ENCODE measurements around the gene NOTCH3.

Gene NOTCH3

DNA sequence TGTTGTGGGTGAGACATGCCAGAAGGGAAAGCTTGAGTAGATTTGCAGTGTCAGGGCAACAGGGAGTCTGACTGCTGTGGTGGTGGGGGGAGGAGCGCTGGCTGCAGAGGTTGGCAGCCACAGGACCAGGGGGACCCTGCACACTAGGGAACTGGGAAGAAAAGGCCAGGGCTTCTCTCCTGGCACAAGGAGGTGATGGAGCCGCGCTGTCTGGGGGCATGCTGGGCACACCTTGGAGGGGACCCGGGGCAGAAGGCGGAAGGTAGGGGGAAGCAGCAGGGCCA, 45.3 kb upstream of the NOTCH3 start:
- no peak for DNase-seq (ENCODE audit: low read depth, low spot score)
- Histone ChIP-seq H3K9me3 (ENCODE audit: low read depth, low read length) (no peaks in the 10 kb centered on the region), H3K9ac (ENCODE audit: insufficient read length) (no peak overlapping the region), H3K36me3 (ENCODE audit: insufficient read depth, low read length) (peaks cover 78% of the 10 kb centered on the region), H3K27ac (no peak overlapping the region), H3K4me3 (no peak overlapping the region)
- no peak for TF ChIP-seq FOXP2 (optimal IDR thresholded peaks at IDR 0.05; ENCODE audit: control extremely low read depth, extremely low read length, insufficient read depth)
- TF ChIP-seq POLR2AphosphoS5 (IDR thresholded peaks at IDR 0.05; ENCODE audit: borderline replicate concordance, low read depth, low read length), result no peak
- TF ChIP-seq EZH2 (IDR thresholded peaks at IDR 0.05), result no peak

DNA sequence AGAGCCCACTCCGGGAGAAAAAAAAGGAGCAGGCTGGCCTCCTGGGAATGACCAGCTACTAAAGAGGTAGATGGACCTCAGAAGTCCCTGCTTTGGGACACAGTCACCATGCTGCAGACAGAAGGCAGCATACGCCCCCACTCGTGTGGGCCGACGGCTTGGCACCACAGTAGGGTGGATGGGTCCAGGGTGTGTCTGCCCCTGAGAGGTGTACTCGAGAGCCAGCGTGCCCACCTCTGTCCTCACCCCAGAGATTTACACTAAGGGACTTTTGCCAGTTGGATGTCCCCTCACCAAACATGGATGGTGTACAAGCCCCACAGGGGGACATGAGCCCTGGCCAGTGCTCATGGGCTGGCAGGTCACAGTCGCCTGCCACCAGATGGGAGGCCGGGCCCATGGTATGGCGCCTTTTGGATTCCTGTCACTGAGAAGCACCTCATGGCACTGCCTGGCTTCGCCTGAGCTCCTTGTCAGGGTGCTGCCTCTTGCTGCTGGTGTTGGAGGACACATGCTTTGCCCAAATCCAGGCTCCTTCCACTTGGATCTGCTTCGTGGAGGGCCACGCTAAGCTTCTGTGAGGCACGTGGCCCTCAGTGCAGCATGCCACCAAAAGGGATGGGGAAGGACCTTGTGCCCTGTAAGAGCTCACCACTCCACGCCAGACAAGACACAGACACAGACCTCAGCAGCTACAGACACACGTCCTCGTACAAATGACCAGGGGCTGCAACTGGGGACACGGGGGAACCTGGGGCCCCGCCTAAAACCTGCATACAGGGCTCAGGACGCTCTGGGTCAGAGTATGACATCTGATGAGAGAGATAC, 44.8 kb upstream of the NOTCH3 start:
- Histone ChIP-seq H3K27ac (no peak overlapping the region), H3K9ac (ENCODE audit: insufficient read length) (no peak overlapping the region), H3K4me3 (no peak overlapping the region), H3K9me3 (ENCODE audit: low read depth, low read length) (no peaks in the 10 kb centered on the region), H3K36me3 (ENCODE audit: insufficient read depth, low read length) (peaks cover 78% of the 10 kb centered on the region)
- TF ChIP-seq POLR2AphosphoS5 (IDR thresholded peaks at IDR 0.05; ENCODE audit: borderline replicate concordance, low read depth, low read length) (no peak), EZH2 (IDR thresholded peaks at IDR 0.05) (no peak), FOXP2 (optimal IDR thresholded peaks at IDR 0.05; ENCODE audit: control extremely low read depth, extremely low read length, insufficient read depth) (no peak)
- DNase-seq (ENCODE audit: low read depth, low spot score), result no peak

DNA sequence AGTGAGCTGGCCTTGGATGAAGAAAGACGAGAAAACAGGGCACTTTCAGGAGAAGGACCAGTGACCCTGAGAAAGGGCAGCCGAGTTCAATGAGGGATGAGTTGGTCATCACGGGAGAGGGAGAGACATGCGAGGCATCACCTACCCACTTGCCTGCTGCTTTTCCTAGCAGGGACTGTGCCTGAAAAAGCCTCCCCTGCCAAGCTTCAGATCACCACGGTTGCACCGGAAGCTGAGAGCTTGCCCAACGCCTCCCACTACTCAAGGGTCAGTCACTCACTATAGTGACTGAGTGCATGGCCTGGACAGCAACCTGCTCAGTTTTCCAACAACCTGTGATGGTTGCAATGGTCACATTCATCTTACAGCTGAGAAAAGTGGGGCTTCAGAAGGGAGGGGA, 44.0 kb upstream of the NOTCH3 start:
- Histone ChIP-seq H3K27ac (no peak overlapping the region), H3K9ac (ENCODE audit: insufficient read length) (no peak overlapping the region), H3K9me3 (ENCODE audit: low read depth, low read length) (no peaks in the 10 kb centered on the region), H3K36me3 (ENCODE audit: insufficient read depth, low read length) (peaks cover 79% of the 10 kb centered on the region), H3K4me3 (no peak overlapping the region)
- TF ChIP-seq POLR2AphosphoS5 (IDR thresholded peaks at IDR 0.05; ENCODE audit: borderline replicate concordance, low read depth, low read length) (no peak), FOXP2 (optimal IDR thresholded peaks at IDR 0.05; ENCODE audit: control extremely low read depth, extremely low read length, insufficient read depth) (no peak), EZH2 (IDR thresholded peaks at IDR 0.05) (no peak)
- DNase-seq (ENCODE audit: low read depth, low spot score), result no peak

DNA sequence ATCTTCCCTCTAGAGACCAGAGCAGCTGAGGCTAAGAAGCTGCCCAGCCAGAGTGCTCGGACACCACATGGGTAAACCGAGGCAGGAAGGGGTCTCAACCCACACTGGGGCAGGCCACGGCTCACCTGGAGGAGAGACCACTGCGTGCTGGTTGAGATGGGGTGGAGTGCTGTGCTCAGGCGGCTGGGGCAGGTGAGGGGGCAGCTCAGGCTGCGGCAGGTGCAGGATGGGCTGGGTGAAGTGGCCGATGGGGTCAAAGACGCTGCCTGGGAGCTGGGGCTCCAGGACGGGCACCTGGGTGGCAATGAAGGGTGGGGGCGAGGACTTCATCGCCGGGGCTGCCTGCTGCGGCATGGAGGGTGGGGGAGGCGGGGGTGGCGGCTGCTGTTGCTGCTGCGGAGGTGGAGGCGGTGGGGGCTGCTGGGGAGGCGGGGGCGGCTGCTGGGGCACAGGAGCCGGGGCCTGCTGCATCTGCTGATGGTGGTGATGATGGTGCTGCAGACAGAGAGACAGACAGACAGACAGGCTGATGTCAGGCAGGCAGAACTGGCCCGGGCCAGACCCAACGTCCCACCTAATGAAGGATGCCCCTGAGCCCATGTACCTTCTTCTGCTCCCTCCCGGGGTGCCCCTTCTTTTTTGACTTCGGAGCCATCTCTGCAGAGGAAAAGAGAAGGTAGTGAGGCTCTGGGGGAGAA, 43.5 kb upstream of the NOTCH3 start:
- no peak overlapping the region for H3K4me3 ChIP-seq
- DNase-seq (ENCODE audit: low read depth, low spot score), result no peak
- H3K36me3 ChIP-seq (ENCODE audit: insufficient read depth, low read length), result peaks cover 79% of the 10 kb centered on the region
- no peak for TF ChIP-seq EZH2 (IDR thresholded peaks at IDR 0.05)
- no peak for TF ChIP-seq POLR2AphosphoS5 (IDR thresholded peaks at IDR 0.05; ENCODE audit: borderline replicate concordance, low read depth, low read length)
- no peak for TF ChIP-seq FOXP2 (optimal IDR thresholded peaks at IDR 0.05; ENCODE audit: control extremely low read depth, extremely low read length, insufficient read depth)
- no peak overlapping the region for H3K27ac ChIP-seq
- H3K9me3 ChIP-seq (ENCODE audit: low read depth, low read length), result no peaks in the 10 kb centered on the region
- H3K9ac ChIP-seq (ENCODE audit: insufficient read length), result no peak overlapping the region

DNA sequence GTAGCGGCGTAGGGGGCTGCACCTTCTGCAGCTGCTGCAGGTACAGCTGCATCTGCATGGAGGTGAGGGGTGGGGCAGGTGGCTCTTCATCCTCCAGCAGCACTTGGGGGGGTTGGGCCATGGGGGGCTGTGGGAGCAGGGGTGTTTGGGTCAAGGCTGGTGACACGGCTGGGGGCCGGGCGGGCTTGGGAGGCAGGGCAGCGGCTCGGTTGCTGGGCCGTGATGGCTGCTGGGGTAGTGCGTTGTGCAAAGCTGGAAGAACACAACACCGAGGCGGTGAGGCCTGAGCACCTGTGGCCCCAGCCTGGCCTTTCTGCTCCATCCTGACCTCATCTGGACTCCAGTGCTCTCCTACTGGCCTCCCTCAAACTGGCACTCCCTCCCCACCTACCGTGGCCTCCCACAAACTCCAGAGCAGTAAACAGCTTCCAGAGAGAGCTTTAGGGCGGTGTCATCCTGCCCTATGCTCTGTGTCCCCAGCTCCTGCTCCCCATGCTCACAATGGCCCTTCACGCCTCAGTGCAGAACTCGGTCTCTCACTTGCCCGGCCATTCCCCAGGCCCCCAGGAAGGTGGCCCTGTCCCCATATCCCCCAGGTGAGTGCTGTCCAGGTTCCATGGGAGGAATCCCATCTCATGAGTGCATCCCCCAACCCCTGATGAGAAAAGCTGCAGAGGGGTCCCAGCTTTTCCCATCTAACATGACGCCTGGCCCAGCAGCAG, 42.6 kb upstream of the NOTCH3 start:
- DNase-seq (ENCODE audit: low read depth, low spot score), result no peak
- peaks cover 79% of the 10 kb centered on the region for H3K36me3 ChIP-seq (ENCODE audit: insufficient read depth, low read length)
- no peak overlapping the region for H3K9ac ChIP-seq (ENCODE audit: insufficient read length)
- TF ChIP-seq EZH2 (IDR thresholded peaks at IDR 0.05) (no peak), FOXP2 (optimal IDR thresholded peaks at IDR 0.05; ENCODE audit: control extremely low read depth, extremely low read length, insufficient read depth) (no peak), POLR2AphosphoS5 (IDR thresholded peaks at IDR 0.05; ENCODE audit: borderline replicate concordance, low read depth, low read length) (no peak)
- H3K27ac ChIP-seq, result no peak overlapping the region
- H3K9me3 ChIP-seq (ENCODE audit: low read depth, low read length), result no peaks in the 10 kb centered on the region
- no peak overlapping the region for H3K4me3 ChIP-seq

DNA sequence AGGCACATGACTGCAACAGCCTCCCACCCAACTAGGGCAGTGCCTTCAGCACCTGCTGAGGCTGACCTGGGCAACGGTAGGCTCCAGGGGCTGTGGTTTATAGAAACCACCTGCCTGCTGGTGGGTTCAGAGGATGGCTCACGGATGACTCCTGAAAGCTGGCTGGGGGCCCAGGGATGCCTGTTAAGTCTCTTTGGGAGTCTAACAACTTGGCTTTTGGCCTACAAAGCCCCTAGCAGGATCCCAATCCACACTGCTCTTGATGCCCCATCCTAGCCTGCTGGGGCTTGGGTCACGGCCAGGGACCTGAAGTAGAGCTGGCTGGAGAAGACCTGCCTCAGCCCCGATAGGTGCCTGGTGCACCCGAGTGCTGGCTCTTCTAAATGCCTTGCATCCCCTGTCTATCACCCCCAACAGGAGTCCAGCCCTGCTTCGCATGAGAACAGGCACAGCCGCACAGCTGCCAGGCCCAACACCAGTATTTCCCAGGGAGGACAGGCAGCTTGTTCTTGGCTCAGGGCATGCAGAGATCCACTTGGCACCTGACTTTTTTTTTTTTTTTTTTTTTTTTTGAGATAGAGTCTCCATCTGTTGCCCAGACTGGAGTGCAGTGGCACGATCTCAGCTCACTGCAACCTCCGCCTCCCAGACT, 40.6 kb upstream of the NOTCH3 start:
- no peak for TF ChIP-seq FOXP2 (optimal IDR thresholded peaks at IDR 0.05; ENCODE audit: control extremely low read depth, extremely low read length, insufficient read depth)
- TF ChIP-seq EZH2 (IDR thresholded peaks at IDR 0.05), result no peak
- no peak for TF ChIP-seq POLR2AphosphoS5 (IDR thresholded peaks at IDR 0.05; ENCODE audit: borderline replicate concordance, low read depth, low read length)
- no peak for DNase-seq (ENCODE audit: low read depth, low spot score)
- Histone ChIP-seq H3K27ac (no peak overlapping the region), H3K36me3 (ENCODE audit: insufficient read depth, low read length) (peaks cover 75% of the 10 kb centered on the region), H3K9ac (ENCODE audit: insufficient read length) (no peak overlapping the region), H3K9me3 (ENCODE audit: low read depth, low read length) (no peaks in the 10 kb centered on the region), H3K4me3 (no peak overlapping the region)

DNA sequence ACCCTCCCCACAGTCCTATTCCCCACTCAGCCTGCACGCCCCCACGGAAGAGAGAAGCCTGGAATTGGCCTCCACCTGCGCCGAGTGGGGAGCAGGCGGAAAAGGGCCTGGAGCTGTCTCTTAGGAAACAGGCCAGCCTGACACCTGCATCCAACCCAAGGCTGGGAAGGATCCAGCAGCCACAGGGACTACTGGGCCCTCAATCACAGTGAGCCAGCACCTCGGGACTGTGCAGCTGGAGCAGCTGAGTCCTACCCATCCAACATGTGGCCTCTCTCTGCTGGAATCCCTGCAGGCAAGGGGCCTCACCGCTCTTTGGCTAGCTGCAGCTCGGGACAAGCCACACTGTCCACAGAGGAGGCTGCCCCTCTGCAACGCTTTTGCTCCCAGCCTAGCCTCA, 39.7 kb upstream of the NOTCH3 start:
- H3K27ac ChIP-seq, result no peak overlapping the region
- H3K36me3 ChIP-seq (ENCODE audit: insufficient read depth, low read length), result peaks cover 75% of the 10 kb centered on the region
- H3K4me3 ChIP-seq, result no peak overlapping the region
- no peak for DNase-seq (ENCODE audit: low read depth, low spot score)
- no peaks in the 10 kb centered on the region for H3K9me3 ChIP-seq (ENCODE audit: low read depth, low read length)
- no peak overlapping the region for H3K9ac ChIP-seq (ENCODE audit: insufficient read length)
- no peak for TF ChIP-seq POLR2AphosphoS5 (IDR thresholded peaks at IDR 0.05; ENCODE audit: borderline replicate concordance, low read depth, low read length)
- TF ChIP-seq EZH2 (IDR thresholded peaks at IDR 0.05), result no peak
- no peak for TF ChIP-seq FOXP2 (optimal IDR thresholded peaks at IDR 0.05; ENCODE audit: control extremely low read depth, extremely low read length, insufficient read depth)

Measured in SK-N-MC (cell line).